ENCODE results near the gene ACOX3. TPM values are rescaled to one million over a fixed set of nuclear protein-coding genes. Genes with fewer than 3 reads are reported as not detected.
"Not testable (repeated sequence)": the region's sequence is repeated elsewhere in the genome, so short reads cannot be mapped to it uniquely, and the experiment has no call there.

Gene ACOX3
- total and polyA plus RNA-seq, 2 donors (not counting 1 experiment from before 2014, with no cell fraction given) = 6.8 to 23.8 TPM

GRCh38 chr4:8386731-8387130, 53.8 kb downstream of the ACOX3 start:
- no peak overlapping the region for H3K9ac ChIP-seq (ENCODE audit: insufficient read depth, low read length)
- DNase-seq (ENCODE audit: low read depth in 2 of 2) = no peak
- no peak overlapping the region for H3K4me2 ChIP-seq (ENCODE audit: extremely low read depth, insufficient read depth, low read length)
- no peak overlapping the region for H3K4me3 ChIP-seq (replicated peaks in 1 of 4; ENCODE audit: control extremely low read depth in 1 of 4, insufficient read depth in 1 of 4, low read depth in 3 of 4, low read length in 4 of 4)
- peaks cover 9% of the 10 kb centered on the region for H3K4me1 ChIP-seq (ENCODE audit: control insufficient read depth, extremely low read depth, insufficient read depth, low read length)
- H3K9me3 ChIP-seq (ENCODE audit: control insufficient read depth, insufficient read depth, low read depth, low read length) = no peaks in the 10 kb centered on the region
- no peaks in the 10 kb centered on the region for H3K79me2 ChIP-seq (ENCODE audit: control insufficient read depth, insufficient read depth, low read length)
- TF ChIP-seq EZH2 (IDR thresholded peaks at IDR 0.05; ENCODE audit: low read length, missing control alignments) = no peak
- no peak for TF ChIP-seq CTCF (conservative IDR thresholded peaks at IDR 0.05 in 1 of 2, IDR thresholded peaks at IDR 0.05 in 1 of 2; ENCODE audit: low read depth in 1 of 2, low read length in 2 of 2)
- no peak overlapping the region for H3K27ac ChIP-seq (ENCODE audit: insufficient read depth, low read length)
- H3K27me3 ChIP-seq (ENCODE audit: control insufficient read depth, insufficient read depth, low read length) = no peaks in the 10 kb centered on the region
- no peak overlapping the region for H2AFZ ChIP-seq (ENCODE audit: low read length)
- H3K36me3 ChIP-seq (ENCODE audit: control insufficient read depth, insufficient read depth, low read length) = peaks cover 5% of the 10 kb centered on the region
- H4K20me1 ChIP-seq (ENCODE audit: control insufficient read depth, extremely low read depth, insufficient read depth, low read length) = no peaks in the 10 kb centered on the region

- H3K9me3 ChIP-seq (ENCODE audit: control insufficient read depth, insufficient read depth, low read depth, low read length); H3K4me2 ChIP-seq (ENCODE audit: extremely low read depth, insufficient read depth, low read length); H3K36me3 ChIP-seq (ENCODE audit: control insufficient read depth, insufficient read depth, low read length); H3K79me2 ChIP-seq (ENCODE audit: control insufficient read depth, insufficient read depth, low read length); DNase-seq (ENCODE audit: low read depth in 2 of 2); H3K9ac ChIP-seq (ENCODE audit: insufficient read depth, low read length); H3K4me1 ChIP-seq (ENCODE audit: control insufficient read depth, extremely low read depth, insufficient read depth, low read length); H2AFZ ChIP-seq (ENCODE audit: low read length); H3K27me3 ChIP-seq (ENCODE audit: control insufficient read depth, insufficient read depth, low read length); H4K20me1 ChIP-seq (ENCODE audit: control insufficient read depth, extremely low read depth, insufficient read depth, low read length); H3K27ac ChIP-seq (ENCODE audit: insufficient read depth, low read length); H3K4me3 ChIP-seq (replicated peaks in 1 of 4; ENCODE audit: control extremely low read depth in 1 of 4, insufficient read depth in 1 of 4, low read depth in 3 of 4, low read length in 4 of 4): not testable (repeated sequence)
Observed at GRCh38 chr4:8386131-8386530, 54.4 kb downstream of the ACOX3 start.

- Histone ChIP-seq H2AFZ (ENCODE audit: low read length) (no peak overlapping the region), H3K4me2 (ENCODE audit: extremely low read depth, insufficient read depth, low read length) (no peak overlapping the region), H3K9me3 (ENCODE audit: control insufficient read depth, insufficient read depth, low read depth, low read length) (no peaks in the 10 kb centered on the region), H4K20me1 (ENCODE audit: control insufficient read depth, extremely low read depth, insufficient read depth, low read length) (no peaks in the 10 kb centered on the region), H3K4me3 (replicated peaks in 1 of 4; ENCODE audit: control extremely low read depth in 1 of 4, insufficient read depth in 1 of 4, low read depth in 3 of 4, low read length in 4 of 4) (no peak overlapping the region), H3K36me3 (ENCODE audit: control insufficient read depth, insufficient read depth, low read length) (peaks cover 5% of the 10 kb centered on the region), H3K4me1 (ENCODE audit: control insufficient read depth, extremely low read depth, insufficient read depth, low read length) (peaks cover 7% of the 10 kb centered on the region), H3K79me2 (ENCODE audit: control insufficient read depth, insufficient read depth, low read length) (no peaks in the 10 kb centered on the region), H3K27me3 (ENCODE audit: control insufficient read depth, insufficient read depth, low read length) (no peaks in the 10 kb centered on the region), H3K27ac (ENCODE audit: insufficient read depth, low read length) (no peak overlapping the region), H3K9ac (ENCODE audit: insufficient read depth, low read length) (no peak overlapping the region)
- no peak for TF ChIP-seq EZH2 (IDR thresholded peaks at IDR 0.05; ENCODE audit: low read length, missing control alignments)
- TF ChIP-seq CTCF (conservative IDR thresholded peaks at IDR 0.05 in 1 of 2, IDR thresholded peaks at IDR 0.05 in 1 of 2; ENCODE audit: low read depth in 1 of 2, low read length in 2 of 2) = no peak
- DNase-seq (ENCODE audit: low read depth in 2 of 2) = no peak
Observed at GRCh38 chr4:8385611-8386010, 54.9 kb downstream of the ACOX3 start.

All from fibroblast of lung (primary cell).